ENCODE results near the gene SFT2D1.
A peak's percentile ranks its signal among the peaks of the same experiment; 100 is the strongest.
"Not testable (repeated sequence)": the region's sequence is repeated elsewhere in the genome, so short reads cannot be mapped to it uniquely, and the experiment has no call there.

Gene SFT2D1

GRCh38 chr6:166362427-166362826, 20.1 kb upstream of the SFT2D1 start:
- not testable (repeated sequence) for DNase-seq (ENCODE audit: low read depth)

DNA sequence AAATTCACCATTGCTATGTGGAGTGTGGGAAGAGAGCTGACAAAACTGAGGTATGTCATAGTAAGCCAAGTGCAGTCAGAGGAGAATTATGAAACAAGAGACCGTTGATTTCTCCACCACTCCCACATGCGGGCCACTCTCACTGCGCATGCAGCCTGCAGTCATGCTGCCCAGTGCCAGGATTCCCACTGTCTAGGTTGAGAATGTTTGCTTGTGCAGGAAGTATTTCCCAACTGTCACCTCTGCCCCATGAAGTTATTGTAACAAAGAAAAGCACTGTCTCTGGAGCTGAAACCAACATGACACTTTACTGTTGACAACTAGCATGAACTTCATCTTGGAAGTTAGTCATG, 18.7 kb upstream of the SFT2D1 start:
- DNase-seq (ENCODE audit: low read depth): peak; percentile 51

DNA sequence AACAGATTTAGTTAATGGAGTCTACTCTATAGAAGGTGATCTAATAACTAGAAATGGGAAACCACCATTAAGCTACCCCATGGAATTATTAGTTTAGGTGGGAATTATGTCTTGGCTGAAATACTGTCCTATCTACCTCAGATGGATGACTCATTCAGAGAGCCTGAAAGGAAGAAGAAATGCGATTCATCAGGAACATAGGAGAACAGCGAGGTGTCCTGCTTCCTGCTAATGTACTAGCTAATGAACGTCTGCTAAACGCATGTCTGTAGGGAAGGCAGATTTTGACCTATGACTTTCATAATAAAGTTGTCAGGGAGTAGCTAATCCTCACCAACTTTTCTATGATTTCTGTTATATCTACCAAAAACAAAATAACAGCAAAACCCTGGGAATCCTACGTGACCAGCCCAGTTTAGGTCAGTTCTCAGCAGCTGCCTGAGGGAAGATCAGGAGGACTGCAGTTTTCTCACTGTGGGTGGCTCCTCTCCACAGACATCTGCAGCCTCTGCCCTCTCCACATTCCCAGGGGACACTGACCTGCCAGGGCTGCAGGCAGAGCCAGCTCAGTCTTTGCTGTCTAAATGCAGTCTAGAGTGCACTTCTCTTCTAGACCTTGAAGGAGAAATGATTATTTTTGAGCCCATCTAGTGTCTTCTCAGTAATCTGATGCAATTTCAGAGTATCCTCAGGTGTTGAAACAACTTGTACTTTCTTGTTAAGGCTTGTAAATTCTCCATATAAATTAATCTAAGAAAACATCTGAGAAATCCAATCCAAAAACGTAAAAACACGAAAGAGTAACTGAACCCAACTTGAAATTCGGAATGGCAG, 18.1 kb upstream of the SFT2D1 start:
- DNase-seq (ENCODE audit: low read depth): peak; percentile 55

GRCh38 chr6:166355552-166355951, 13.2 kb upstream of the SFT2D1 start:
- DNase-seq (ENCODE audit: low read depth): no peak

- no peak for DNase-seq (ENCODE audit: low read depth)
Observed at GRCh38 chr6:166354965-166355364, 12.6 kb upstream of the SFT2D1 start.

GRCh38 chr6:166354143-166354542, 11.8 kb upstream of the SFT2D1 start:
- DNase-seq (ENCODE audit: low read depth): no peak

DNA sequence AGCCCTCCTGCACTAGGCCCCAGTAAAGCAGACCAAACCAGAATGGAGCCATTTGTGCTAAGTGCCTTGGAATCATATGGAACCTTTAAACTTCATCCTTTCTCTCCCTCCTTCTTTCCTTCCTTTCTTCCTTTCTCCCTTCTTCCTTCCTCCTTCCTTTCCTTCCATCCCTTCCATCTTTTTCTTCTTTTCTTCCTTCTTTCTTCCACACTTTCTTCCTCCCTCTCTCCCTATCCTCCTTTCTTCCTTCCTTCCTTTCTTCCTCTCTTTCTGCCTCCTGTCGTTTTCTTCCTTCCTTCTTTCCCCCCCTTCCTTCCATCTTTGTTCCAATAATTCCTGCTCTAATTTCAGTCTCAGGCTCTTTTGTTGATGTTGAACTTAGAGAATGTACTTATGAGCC, 11.2 kb upstream of the SFT2D1 start:
- no peak for DNase-seq (ENCODE audit: low read depth)

GRCh38 chr6:166352923-166353322, 10.6 kb upstream of the SFT2D1 start:
- DNase-seq (ENCODE audit: low read depth): no peak

DNA sequence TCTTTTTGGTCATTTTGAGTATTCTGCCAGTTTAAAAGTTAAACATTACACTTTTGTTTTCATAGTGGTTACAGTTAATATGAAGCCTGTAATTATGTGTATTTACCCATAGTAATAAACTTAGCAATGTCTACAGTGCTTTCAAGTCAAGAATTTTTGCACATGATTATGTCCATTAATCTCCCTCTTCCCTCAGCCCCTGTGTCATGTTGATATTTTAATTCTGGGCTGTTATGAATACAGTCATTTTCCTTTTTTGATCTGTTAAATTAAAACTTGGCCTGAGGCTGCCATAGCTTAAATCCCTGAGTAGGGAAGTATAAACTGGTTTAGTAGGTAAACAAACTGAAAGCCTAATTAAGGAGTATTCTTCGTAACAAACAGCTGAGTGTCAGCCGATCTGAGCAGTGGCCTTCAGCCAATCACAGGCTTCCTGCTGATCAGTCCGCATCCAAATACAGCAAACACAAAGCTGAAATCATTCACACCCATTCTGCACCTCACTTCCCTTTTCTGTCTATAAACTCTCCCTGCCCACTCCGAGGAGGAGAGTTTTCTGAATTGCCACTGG, 9.5 kb upstream of the SFT2D1 start:
- DNase-seq (ENCODE audit: low read depth): peak; percentile 16

DNA sequence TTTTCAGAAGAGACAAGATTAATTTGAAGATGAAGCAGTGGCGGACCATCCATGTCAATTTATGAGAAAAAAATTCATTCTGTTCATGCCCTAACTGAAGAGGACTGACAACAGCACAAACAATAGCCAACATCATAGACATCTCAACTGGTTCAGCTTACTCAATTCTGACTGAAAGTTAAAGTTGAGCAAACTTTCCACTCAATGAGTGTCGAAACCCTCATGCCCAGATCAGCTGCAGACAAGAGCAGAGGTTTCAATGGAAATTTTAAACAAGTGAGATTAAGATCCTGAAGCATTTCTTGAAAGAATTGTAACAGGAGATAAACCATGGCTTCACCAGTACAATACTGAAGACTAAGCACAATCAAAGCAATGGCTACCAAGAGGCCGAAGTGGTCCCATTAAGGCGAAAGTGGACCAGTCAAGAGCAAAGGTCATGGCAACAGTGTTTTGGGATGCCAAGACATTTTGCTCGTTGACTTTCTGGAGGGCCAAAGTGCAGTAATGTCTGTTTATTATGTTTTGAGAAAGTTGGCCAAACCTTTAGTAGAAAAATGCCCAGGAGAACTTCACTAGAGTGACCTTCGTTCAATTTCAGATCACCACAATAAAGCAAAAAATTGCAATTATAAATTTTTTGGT, 6.1 kb upstream of the SFT2D1 start:
- peak; percentile 9 for DNase-seq (ENCODE audit: low read depth)

GRCh38 chr6:166346965-166347364, 4.6 kb upstream of the SFT2D1 start:
- DNase-seq (ENCODE audit: low read depth): no peak

GRCh38 chr6:166346449-166346848, 4.1 kb upstream of the SFT2D1 start:
- DNase-seq (ENCODE audit: low read depth): no peak

DNA sequence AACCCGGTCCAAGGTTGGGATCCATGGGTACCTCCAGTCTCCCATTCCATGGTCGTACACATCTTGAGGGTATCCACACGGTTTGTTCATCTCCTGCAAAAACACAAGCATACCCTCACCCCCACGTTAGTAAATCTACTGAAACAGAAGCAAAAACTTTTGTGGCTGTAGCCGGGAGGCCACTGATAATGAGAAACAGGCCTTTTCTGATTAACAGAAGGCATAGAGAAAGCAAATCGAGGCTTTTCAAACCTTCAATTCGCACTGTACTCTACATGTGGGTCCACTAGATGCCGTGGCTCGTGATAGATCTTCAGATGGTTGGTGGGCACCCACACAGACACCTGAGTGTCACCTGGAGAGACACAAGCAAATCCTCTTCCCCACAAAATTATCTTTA, 3.3 kb upstream of the SFT2D1 start:
- not testable (repeated sequence) for DNase-seq (ENCODE audit: low read depth)

DNA sequence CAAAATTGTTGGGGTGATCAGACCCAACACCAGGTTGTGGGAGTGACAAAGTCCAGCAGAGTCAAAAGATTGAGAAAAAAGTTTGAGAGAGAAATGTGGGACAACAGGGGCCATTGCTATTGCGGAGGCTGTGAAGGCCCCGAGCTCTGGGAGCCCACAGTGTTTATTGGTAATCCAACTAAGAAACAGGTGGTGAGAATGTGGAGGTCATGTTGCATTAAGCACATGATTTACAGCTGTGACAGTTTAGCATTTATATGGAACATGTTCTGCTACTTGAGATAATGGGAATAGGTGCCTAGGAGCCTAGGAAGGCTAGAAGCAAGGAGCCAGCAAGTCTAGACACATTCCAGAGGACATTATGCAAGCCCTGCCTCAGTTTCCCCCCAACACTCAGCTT, 2.6 kb upstream of the SFT2D1 start:
- DNase-seq (ENCODE audit: low read depth): not testable (repeated sequence)

GRCh38 chr6:166344240-166344639, 1.9 kb upstream of the SFT2D1 start:
- DNase-seq (ENCODE audit: low read depth): no peak

DNA sequence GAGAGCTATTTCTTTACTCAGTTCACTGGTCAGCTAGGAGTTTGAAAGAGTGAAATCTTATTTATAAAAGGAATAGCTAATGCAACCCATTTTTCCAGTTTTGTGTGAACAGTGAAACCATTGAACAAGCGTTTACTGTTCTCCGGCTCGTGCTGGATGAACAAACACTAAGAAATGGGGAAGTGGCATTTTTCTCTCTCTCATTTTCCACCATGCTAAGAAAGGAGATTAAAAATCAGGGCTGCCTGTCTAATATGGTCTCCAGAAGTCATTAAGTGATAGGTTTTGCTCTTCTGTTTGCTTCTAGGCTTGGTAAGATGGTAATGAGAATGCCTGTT, 774 bp upstream of the SFT2D1 start:
- DNase-seq (ENCODE audit: low read depth): no peak

- DNase-seq (ENCODE audit: low read depth): no peak
Observed at GRCh38 chr6:166341977-166342348, 382 bp downstream of the SFT2D1 start.

DNA sequence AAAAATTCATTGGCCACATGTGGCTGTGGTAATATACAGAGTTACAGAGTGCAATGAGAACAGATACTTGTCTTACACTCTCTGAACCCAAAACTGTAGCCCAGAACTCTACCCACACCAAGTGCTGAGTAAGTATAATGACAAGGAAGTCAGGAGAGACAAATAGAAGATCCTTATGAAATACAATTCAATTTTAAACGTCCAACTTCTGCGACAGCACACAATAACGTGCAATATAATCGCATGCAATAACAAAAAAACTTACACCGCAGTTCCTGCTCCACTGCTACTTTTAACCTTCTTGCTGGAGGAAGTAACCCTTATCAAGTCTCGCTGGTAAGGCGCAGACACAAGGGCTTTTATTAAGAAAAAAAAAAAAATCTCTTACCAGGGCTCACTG, 881 bp downstream of the SFT2D1 start:
- DNase-seq (ENCODE audit: low read depth): no peak

- DNase-seq (ENCODE audit: low read depth): no peak
Observed at GRCh38 chr6:166338854-166339253, 3.5 kb downstream of the SFT2D1 start.

GRCh38 chr6:166336847-166337246, 5.5 kb downstream of the SFT2D1 start:
- no peak for DNase-seq (ENCODE audit: low read depth)

- no peak for DNase-seq (ENCODE audit: low read depth)
Observed at GRCh38 chr6:166335378-166336302, 6.7 kb downstream of the SFT2D1 start.

DNA sequence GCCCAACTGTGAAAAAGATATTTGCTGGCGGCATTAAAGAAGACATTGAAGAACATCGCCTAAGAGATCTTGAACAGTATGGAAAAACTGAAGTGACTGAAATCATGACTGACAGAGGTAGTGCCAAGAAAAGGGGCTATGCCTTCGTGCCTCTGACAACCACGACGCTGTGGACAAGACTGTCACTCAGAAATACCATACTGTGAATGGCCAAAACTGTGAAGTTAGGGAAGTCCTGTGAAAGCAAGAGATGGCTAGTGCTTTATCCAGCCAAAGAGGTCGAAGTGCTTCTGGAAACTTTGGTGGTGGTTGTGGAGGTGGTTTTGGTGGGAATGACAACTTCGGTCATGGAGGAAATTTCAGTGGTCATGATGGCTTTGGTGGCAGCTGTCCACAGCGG, 7.5 kb downstream of the SFT2D1 start:
- DNase-seq (ENCODE audit: low read depth): no peak
